Neuronal stem cell (in vitro differentiated cells): ENCODE results near the gene KBTBD12. TPM values are rescaled to one million over a fixed set of nuclear protein-coding genes. Genes with fewer than 3 reads are reported as not detected.
A peak's percentile ranks its signal among the peaks of the same experiment; 100 is the strongest.

Experiments
- DNase-seq: peaks from one replicate; pipeline ENCODE4 v3.0.0-alpha.2; 2013; ENCODE audit warnings: low spot score
- H2AFZ ChIP-seq: one replicate; pipeline ENCODE4 v1.6.1; 2013; ENCODE audit warnings: mild to moderate bottlenecking, low read length, inconsistent platforms
- H2AK5ac ChIP-seq: 2 replicates; pipeline ENCODE4 v1.6.1; 2013; ENCODE audit warnings: low read depth, mild to moderate bottlenecking, inconsistent platforms, low read length, moderate library complexity, mixed read lengths
- H2BK120ac ChIP-seq: 2 replicates; pipeline ENCODE4 v1.6.1; 2013; ENCODE audit warnings: low read depth, mild to moderate bottlenecking, inconsistent platforms, low read length, moderate library complexity, mixed read lengths
- H2BK12ac ChIP-seq: one replicate; pipeline ENCODE4 v1.6.1; 2013; ENCODE audit warnings: low read length, inconsistent platforms
- H2BK15ac ChIP-seq: 2 replicates; pipeline ENCODE4 v1.6.1; 2013; ENCODE audit warnings: mild to moderate bottlenecking, low read length, inconsistent platforms, mixed read lengths
- H2BK5ac ChIP-seq: one replicate; pipeline ENCODE4 v1.6.1; 2013; ENCODE audit warnings: inconsistent platforms, mild to moderate bottlenecking, low read length, moderate library complexity
- H3K14ac ChIP-seq: one replicate; pipeline ENCODE4 v1.6.1; 2013; ENCODE audit warnings: low read length, inconsistent platforms
- H3K18ac ChIP-seq: 2 replicates; pipeline ENCODE4 v1.6.1; 2013; ENCODE audit warnings: low read length, inconsistent platforms
- H3K23ac ChIP-seq: 2 replicates; pipeline ENCODE4 v1.6.1; 2013; ENCODE audit warnings: low read depth, mild to moderate bottlenecking, mixed read lengths, low read length, inconsistent platforms; ENCODE audit not compliant: poor library complexity
- H3K27ac ChIP-seq: replicated peaks from 3 replicates; pipeline ENCODE4 v1.5.1; 2013; ENCODE audit warnings: low read length, inconsistent platforms
- H3K27me3 ChIP-seq, 3 experiments: 2 replicates each; pipeline ENCODE4 v1.6.1; 2013; ENCODE audit warnings: low read length in 3 of 3, mild to moderate bottlenecking in 2 of 3, inconsistent platforms in 1 of 3, low read depth in 1 of 3, mixed read lengths in 1 of 3, moderate library complexity in 1 of 3; ENCODE audit not compliant: control insufficient read depth in 3 of 3, insufficient read depth in 3 of 3
- H3K36me3 ChIP-seq, 2 donors: replicated peaks in 1 of 2; 2 replicates each; pipeline ENCODE4 v1.6.1; 2013; ENCODE audit warnings: low read length in 2 of 2; ENCODE audit not compliant: control insufficient read depth in 2 of 2, insufficient read depth in 2 of 2
- H3K4ac ChIP-seq: 2 replicates; pipeline ENCODE4 v1.6.1; 2013; ENCODE audit warnings: inconsistent platforms, mild to moderate bottlenecking, low read length, moderate library complexity
- H3K4me1 ChIP-seq, 2 donors: 1 replicate in 1 of 2; 2 replicates in 1 of 2; pipeline ENCODE4 v1.6.1; 2013; ENCODE audit warnings: low read length in 2 of 2, low read depth in 1 of 2; ENCODE audit not compliant: control insufficient read depth in 2 of 2, insufficient read depth in 1 of 2
- H3K4me2 ChIP-seq: one replicate; pipeline ENCODE4 v1.6.1; 2013; ENCODE audit warnings: mild to moderate bottlenecking, low read length, inconsistent platforms; ENCODE audit not compliant: insufficient read depth, poor library complexity, severe bottlenecking
- H3K4me3 ChIP-seq, 2 donors: 2 replicates each; pipeline ENCODE4 v1.5.1; 2013; ENCODE audit warnings: low read length in 2 of 2, mild to moderate bottlenecking in 2 of 2, inconsistent platforms in 1 of 2, moderate library complexity in 1 of 2
- H3K79me1 ChIP-seq: one replicate; pipeline ENCODE4 v1.6.1; 2013; ENCODE audit warnings: low read depth, mild to moderate bottlenecking, inconsistent platforms, low read length, moderate library complexity
- H3K9ac ChIP-seq: one replicate; pipeline ENCODE4 v1.6.1; 2013; ENCODE audit warnings: mild to moderate bottlenecking, low read depth, low read length, inconsistent platforms; ENCODE audit not compliant: poor library complexity
- H3K9me3 ChIP-seq, 2 donors: replicated peaks in 1 of 2; 2 replicates each; pipeline versions ENCODE3 to v1.6.1; 2013; ENCODE audit warnings: low read length in 2 of 2, mild to moderate bottlenecking in 2 of 2, inconsistent platforms in 1 of 2, low read depth in 1 of 2, mixed read lengths in 1 of 2, moderate library complexity in 1 of 2; ENCODE audit not compliant: control insufficient read depth in 2 of 2, insufficient read depth in 1 of 2
- H4K8ac ChIP-seq: one replicate; pipeline ENCODE4 v1.6.1; 2013; ENCODE audit warnings: low read depth, mild to moderate bottlenecking, inconsistent platforms, low read length, moderate library complexity
- H4K91ac ChIP-seq: one replicate; pipeline ENCODE4 v1.6.1; 2013; ENCODE audit warnings: low read length, low read depth, mild to moderate bottlenecking, inconsistent platforms; ENCODE audit not compliant: poor library complexity
- WGBS, 2 donors: extraction: QIAGEN DNeasy Blood & Tissue Kit; methylation state at CpG; one replicate each; pipeline ENCODE4 v1.1.7; 2013; ENCODE audit warnings: missing lambda C conversion rate in 2 of 2, mixed read lengths in 1 of 2; ENCODE audit not compliant: insufficient read length in 2 of 2, insufficient replicate concordance in 1 of 2; ENCODE audit errors: extremely low coverage in 2 of 2; 5-methylcytosine and 5-hydroxymethylcytosine counted together
- small RNA-seq: library from polyadenylated mRNA; stranded (forward); fragments of <200 nt; extraction: miRNeasy Mini kit (QIAGEN cat#:217004); gene quantifications from one replicate; pipeline ENCODE3, GENCODE V24; 2013; ENCODE audit not compliant: insufficient read depth

KBTBD12 gene

DNA sequence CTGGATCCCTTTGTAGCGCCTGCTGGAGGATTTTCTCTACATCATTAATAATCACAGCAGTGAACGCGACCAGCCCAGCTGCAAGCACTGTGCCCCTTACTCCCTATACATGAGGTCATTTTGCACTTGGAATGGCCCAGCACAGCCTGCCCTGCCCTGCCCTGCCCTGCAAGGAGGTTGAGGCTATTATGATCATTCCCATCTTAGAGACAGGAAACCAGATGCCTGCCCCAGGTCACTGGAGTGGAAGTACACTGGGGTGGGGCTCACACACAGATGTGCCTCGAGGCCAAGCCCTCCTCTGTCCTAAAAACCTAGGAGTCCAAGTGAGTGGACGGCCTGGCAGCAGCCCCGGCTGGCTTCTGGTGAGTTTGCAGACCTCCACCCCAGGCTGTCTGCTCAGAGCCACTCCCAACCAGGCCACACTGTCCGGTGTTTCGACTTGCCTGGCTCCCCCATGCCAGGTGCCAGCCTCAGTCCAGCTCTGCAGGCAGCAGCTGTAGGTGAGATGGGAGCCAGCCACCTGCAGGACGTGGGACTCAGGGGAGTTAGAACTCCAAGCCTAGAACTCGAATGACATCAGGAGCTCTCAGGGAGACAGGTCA is 106.8 kb downstream of the KBTBD12 start:
- no peak overlapping the region for H4K8ac ChIP-seq
- no peak overlapping the region for H3K14ac ChIP-seq
- H3K4me1 ChIP-seq, result no peaks in the 10 kb centered on the region
- no peak overlapping the region for H3K4me3 ChIP-seq
- no peak for DNase-seq
- H2AK5ac ChIP-seq, result no peak overlapping the region
- no peak overlapping the region for H3K4ac ChIP-seq
- H2BK120ac ChIP-seq, result no peak overlapping the region
- no peak overlapping the region for H3K9ac ChIP-seq
- H2BK5ac ChIP-seq, result no peak overlapping the region
- no peaks in the 10 kb centered on the region for H3K79me1 ChIP-seq
- WGBS, 2 donors, result no CpG with 5 or more reads among the region's 10 CpGs
- H4K91ac ChIP-seq, result no peak overlapping the region
- H3K18ac ChIP-seq, result no peak overlapping the region
- H2BK12ac ChIP-seq, result no peak overlapping the region
- H3K36me3 ChIP-seq, result no peaks in the 10 kb centered on the region
- no peak overlapping the region for H3K4me2 ChIP-seq
- H3K27me3 ChIP-seq, result peaks cover 0 to 6% (median 0%) of the 10 kb centered on the region in 3 experiments
- no peaks in the 10 kb centered on the region for H3K9me3 ChIP-seq
- H3K23ac ChIP-seq, result peak overlapping the region; percentile 32
- no peak overlapping the region for H2AFZ ChIP-seq
- no peak overlapping the region for H2BK15ac ChIP-seq
- no peak overlapping the region for H3K27ac ChIP-seq

GRCh38 chr3:128033102-128033501 is 118.1 kb downstream of the KBTBD12 start:
- no peak overlapping the region for H3K9ac ChIP-seq
- H4K91ac ChIP-seq, result no peak overlapping the region
- no peak overlapping the region for H2AK5ac ChIP-seq
- H3K27ac ChIP-seq, result no peak overlapping the region
- no peak for DNase-seq
- no peak overlapping the region for H2BK5ac ChIP-seq
- no peak overlapping the region for H4K8ac ChIP-seq
- no peaks in the 10 kb centered on the region for H3K9me3 ChIP-seq
- H3K36me3 ChIP-seq, result peaks cover 0 to 1% of the 10 kb centered on the region in 2 donors
- no peak overlapping the region for H3K4me3 ChIP-seq
- H3K4me1 ChIP-seq, result no peaks in the 10 kb centered on the region
- no peak overlapping the region for H2BK120ac ChIP-seq
- H3K79me1 ChIP-seq, result no peaks in the 10 kb centered on the region
- no peak overlapping the region for H2BK15ac ChIP-seq
- H2BK12ac ChIP-seq, result no peak overlapping the region
- no peak overlapping the region for H3K4me2 ChIP-seq
- H3K4ac ChIP-seq, result no peak overlapping the region
- no peak overlapping the region for H3K18ac ChIP-seq
- no peak overlapping the region for H3K23ac ChIP-seq
- no peak overlapping the region for H2AFZ ChIP-seq
- peaks cover 0 to 7% (median 0%) of the 10 kb centered on the region in 3 experiments for H3K27me3 ChIP-seq
- no peak overlapping the region for H3K14ac ChIP-seq

GRCh38 chr3:128036119-128036518 is 121.1 kb downstream of the KBTBD12 start:
- no peak overlapping the region for H2BK5ac ChIP-seq
- H2AFZ ChIP-seq, result no peak overlapping the region
- DNase-seq, result no peak
- no peak overlapping the region for H3K14ac ChIP-seq
- no peak overlapping the region for H3K27ac ChIP-seq
- H2AK5ac ChIP-seq, result no peak overlapping the region
- no CpG with 5 or more reads among the region's 1 CpG for WGBS, 2 donors
- no peaks in the 10 kb centered on the region for H3K36me3 ChIP-seq
- H2BK120ac ChIP-seq, result no peak overlapping the region
- no peak overlapping the region for H3K4me3 ChIP-seq
- H3K4ac ChIP-seq, result no peak overlapping the region
- H4K8ac ChIP-seq, result no peak overlapping the region
- H3K9me3 ChIP-seq, result no peaks in the 10 kb centered on the region
- H2BK12ac ChIP-seq, result no peak overlapping the region
- H3K27me3 ChIP-seq, result peaks cover 0 to 7% (median 0%) of the 10 kb centered on the region in 3 experiments
- H4K91ac ChIP-seq, result no peak overlapping the region
- no peak overlapping the region for H3K9ac ChIP-seq
- H3K4me1 ChIP-seq, result no peaks in the 10 kb centered on the region
- no peak overlapping the region for H3K23ac ChIP-seq
- no peak overlapping the region for H3K18ac ChIP-seq
- no peaks in the 10 kb centered on the region for H3K79me1 ChIP-seq
- H3K4me2 ChIP-seq, result no peak overlapping the region
- H2BK15ac ChIP-seq, result no peak overlapping the region

Small RNA genes within 50 kb of the gene (small RNA-seq; reads per million reads assigned to genes)
- gene RNA5SP139, result not detected
